CMK (cell line): ENCODE data around the gene SECTM1.

ENCODE experiments used
- DNase-seq: peaks from one replicate; pipeline ENCODE4 v3.0.0-alpha.2; 2010; ENCODE audit warnings: low read depth

SECTM1 gene

DNA sequence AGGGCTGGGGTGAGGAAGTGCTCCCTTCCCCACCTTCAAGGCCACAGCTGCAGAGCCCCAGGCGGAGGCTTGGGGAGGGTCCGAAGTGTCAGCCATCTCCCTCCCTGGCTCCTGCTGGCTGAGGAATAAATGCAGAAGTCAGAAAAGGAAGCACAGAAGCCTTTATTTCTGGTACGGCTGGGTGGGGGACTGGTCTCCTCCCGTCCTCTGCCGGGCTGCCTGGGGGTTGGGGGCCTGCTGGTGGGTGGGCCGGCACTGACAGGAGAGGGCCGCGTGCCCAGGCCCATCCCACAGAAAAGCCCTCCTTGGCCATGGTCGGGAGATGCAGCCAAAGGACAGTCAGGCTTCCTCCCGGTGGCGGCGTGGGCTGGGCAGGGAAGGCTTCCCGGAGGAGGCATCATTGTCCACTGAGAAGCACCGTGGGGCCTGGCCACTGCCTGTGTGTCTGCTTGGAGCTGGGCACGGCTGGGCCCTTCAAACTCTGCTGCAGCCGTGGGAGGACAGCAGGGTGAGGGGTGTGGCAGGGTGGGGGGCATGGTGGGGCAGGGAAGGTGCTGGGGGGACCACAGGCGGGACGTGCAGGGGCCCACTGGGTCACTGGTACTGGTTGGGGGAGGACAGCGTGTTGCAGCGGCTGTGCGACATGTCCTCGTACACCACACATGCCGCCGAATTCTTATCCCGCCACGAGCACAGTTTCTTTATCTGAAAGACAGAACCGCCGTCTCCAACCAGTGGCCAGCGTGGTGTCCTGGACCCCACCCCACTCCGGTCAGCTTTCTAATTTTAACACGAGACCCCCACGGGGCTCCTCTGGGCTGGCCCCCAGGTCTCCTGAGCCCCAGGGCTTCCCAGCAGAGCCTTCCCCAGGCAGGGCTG lies 18.6 kb downstream of the SECTM1 start:
- no peak for DNase-seq

DNA sequence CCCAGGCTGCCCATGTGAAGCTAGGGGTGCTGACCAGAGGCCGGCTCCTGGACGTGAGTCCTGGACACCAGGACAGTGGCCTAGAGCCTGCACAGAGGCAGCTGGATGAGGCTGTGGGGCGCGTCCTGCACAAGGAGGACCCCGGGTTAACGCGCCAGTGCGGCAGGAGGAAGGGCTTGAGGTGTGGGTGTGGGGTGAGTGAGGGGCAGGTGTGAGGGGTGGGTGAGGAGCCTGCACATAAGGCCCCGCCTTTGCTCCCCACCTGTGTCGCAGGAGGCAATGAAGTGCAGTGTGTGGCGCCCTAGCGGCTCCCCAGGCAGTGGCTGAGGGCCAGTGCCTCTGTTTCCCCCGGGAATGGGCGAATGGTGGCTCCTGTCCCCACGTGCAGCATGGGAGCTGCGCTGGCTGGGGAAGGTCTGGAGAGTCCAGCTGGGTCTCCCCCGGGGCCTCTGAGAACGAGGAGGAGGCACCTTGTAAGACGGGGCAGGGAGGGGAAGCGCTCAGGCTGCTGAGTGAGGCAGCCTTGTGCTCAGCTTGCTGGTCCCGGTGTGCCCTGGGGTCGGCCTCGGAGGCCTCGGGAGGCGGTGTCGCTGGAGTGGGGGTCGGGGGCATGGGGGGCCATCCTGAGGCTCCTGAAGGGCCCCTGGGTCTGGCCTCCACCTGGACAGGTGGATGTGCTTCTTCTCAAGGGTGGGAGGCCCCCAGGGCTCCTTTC lies 19.4 kb downstream of the SECTM1 start:
- DNase-seq = no peak

DNA sequence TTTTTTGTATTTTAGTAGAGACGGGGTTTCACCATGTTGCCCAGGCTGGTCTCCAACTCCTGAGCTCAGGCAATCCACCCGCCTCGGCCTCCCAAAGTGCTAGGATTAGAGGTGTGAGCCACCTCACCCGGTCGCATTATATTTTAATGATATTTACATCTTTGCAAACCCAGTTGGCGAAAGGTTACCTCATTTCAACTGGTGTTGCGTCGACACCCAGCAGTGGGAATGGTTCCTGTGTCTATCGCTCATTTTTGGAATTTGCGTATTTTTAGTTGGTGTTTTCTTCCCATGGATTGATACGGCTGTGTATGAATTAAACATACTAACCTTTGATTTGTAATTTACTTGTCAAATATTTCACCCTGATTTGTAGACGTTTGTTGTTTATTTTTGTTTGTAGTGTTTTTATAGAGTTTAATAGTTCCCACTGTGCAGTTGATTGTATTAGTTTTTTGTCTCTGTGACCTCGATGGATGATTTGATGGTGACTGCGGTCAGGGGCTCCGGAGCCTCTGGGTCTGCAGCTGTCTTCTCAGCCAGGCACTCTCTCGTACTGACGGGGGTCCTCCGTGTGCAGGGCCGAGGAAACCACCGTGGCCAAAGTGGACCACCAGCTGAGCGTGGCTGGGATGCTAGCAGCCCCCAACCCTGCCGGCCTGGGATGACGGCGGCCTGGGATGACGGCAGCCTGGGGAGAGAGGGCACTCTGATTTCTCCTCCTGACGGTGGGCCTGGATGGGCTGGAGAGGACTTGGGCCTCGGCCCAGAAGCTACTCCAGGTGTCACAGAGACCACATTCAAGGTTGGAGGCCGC lies 20.2 kb downstream of the SECTM1 start:
- DNase-seq = no peak

- no peak for DNase-seq
Measured at GRCh38 chr17:82311971-82312370, 21.6 kb downstream of the SECTM1 start.

DNA sequence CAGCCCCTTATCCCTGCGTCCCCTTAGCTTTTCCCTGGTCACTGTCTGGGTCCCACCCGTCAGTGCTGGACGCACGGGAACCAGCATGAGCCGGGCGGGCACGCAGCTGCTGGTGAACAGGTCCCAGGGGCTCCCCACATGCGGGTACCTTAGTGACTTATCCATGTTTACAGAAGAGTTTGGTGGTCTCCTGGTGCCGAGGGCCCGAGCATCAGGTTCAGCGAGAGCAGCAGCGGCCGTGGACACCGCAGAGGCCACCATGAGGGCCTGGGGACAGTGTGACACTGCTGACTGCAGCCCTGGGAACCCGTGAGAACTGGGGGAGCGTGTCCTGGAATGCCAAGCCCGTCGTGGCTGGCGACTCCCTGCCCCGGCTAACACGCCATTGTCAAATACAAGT lies 22.7 kb downstream of the SECTM1 start:
- DNase-seq = no peak

- DNase-seq = no peak
Measured at GRCh38 chr17:82309656-82310570, 23.7 kb downstream of the SECTM1 start.

DNA sequence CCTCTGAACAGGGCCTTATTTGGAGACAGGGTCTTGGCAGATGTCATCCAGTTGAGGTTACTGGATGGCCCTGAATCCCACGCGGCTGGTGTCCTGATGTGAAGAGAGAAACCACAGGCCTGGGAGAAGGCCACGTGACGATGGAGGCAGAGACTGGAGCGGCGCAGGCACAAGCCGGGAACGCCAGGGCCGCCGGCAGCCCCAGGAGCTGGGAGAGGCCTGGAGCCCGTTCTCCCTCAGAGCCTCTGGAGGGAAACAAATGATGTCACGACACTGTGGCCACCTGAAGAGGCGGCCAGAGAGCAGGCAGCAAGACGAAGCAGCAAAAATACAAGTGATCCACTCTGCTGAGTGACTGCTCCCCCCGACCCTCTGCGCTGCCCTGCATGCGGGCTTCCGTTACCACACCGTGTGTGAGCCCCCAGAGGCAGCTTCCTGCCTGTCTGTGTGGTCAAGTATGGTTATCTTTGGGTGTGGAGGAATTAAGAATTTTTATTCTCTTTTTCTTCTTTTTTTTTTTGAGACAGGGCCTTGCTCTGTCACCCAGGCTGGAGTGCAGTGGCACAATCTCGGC lies 27.8 kb downstream of the SECTM1 start:
- DNase-seq = peak; percentile 75

DNA sequence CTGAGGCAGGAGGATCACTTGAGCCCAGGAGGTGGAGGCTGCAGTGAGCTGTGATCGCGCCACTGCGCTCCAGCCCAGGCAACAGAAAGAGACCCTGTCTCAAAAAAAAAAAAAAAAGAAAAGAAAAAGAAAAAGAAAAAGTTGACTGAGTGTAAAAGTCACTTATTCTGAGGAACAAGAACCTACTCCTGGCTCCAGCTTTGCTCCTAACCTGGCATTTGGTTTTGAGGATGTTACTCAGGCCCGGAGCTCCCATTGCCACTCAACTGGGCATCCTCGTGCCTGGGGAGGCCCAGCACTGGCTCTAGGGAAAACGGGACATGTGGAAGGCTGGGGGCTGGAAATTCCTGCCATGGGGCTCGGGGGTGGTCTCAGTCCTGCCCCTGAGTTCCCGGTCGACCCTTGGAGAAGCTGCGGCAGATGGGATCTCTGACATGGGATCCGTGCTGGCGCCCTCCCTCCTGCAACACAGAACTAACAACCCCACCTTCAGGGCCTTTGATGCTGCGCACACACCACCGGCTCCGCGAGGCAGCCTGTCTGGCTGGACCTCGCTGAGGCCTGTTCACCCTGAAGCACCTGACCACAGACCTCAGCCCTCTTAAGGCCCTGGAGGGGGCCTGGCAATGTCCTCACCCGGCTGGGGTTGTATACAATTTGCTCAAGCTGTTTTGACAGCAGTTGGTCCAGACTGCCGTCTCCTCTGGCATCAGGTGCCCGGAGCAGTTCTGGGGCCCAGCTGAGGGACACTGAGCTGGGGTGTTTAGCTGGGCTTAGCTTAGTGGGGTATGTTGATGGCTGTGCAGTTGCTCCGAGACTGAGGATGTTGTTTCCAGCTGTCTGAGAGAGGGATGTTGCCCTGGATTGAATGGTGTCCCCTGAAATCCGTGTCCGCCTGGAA lies 28.5 kb downstream of the SECTM1 start:
- no peak for DNase-seq

GRCh38 chr17:82303944-82304808 lies 29.4 kb downstream of the SECTM1 start:
- DNase-seq = no peak

DNA sequence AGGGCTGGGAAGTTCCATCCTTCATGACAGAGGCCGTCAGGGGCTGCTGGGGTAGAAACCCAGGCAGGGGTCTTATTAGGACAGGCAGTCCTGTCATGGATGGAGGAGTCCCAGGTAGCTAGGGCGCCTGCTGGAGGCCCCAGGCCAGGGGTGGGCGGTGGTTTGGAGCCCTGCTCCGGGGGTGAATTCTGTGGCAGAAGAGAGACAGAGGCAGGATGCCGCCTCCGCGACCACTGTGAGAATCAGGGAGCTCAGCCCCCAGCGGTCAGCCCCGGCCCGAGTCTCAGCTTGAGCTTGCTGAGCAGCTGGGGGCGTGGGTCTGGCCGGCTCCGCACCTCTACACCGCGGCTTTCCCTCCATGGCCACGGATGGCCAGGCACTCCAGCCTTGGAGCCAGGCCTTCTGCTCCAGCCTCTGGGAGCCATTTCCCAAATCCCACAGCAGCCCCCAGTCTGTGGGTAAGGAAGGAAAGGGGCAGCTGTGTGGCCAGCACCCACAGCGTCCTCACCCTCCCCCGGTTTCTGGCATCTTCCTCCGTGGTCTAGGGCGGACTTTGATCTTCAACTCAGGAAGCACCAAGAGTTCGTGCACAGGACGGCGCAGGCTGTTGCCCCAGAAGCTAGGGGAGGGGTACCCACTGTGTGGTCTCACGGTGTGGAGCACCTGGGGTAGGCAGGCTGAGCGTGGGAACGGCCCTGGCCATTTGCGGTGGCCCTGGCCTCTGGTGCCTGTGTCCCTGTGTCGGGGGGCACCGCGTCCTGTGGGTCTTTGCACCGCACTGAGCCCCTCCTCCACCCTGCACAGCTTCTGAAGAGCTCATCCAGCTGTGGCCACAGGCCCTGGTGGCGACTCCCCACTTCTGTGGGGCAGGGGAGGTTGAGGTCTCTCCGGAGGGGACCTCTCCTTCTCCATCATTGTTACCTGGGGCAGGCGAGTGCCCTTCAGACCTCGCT lies 30.3 kb downstream of the SECTM1 start:
- DNase-seq = no peak

DNA sequence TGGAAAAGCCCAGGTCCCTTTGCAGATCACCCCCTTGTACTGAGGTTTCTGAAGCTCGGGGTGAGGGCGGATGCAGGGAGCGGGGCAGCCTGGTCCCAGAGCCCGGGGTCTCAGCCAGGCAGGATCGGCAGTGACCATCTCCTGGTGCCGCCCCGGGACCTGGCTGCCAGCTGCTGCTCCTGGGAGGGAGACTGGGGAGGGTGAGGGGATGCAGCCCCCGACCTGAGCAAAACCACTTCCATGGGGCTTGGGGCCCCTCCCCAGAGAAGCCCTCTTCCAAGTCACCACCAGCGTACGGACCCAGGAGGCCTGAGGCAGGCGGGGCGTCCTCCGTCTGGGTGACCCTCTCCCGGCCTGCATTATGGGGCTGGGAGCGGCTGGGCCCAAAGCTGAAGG lies 31.0 kb downstream of the SECTM1 start:
- no peak for DNase-seq

DNA sequence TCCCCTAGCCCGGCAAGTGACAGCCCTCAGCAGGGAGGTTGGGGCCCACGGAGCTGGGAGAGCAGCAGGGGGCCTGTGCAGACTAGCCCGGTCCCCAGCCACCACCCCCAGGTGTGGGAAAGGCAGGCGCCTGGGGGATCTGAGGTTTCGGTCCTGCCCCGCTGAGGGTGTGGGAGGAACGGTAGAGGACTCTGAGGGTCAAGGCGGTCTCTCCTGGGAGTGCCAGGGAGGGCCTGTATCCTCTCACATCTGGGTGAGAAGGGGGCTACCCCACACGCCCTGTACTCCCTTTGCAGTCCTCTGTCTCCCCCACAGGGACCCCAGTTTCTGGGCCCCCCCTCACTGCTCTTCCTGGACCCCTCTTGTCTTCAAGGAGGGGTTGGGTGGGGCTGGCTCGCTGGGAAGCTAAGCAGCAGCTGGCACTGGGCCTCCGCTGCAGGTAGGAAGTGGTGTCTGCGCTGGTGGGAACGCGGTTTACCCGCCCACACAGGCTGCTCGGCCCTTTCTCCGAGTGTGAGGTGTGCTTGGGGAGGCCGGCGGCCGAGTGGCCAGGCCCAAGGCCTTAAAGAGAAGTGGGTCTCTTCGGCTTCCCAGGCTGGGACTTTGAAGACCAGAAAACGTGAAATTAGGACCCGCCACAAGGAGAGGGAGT lies 31.5 kb downstream of the SECTM1 start:
- no peak for DNase-seq

DNA sequence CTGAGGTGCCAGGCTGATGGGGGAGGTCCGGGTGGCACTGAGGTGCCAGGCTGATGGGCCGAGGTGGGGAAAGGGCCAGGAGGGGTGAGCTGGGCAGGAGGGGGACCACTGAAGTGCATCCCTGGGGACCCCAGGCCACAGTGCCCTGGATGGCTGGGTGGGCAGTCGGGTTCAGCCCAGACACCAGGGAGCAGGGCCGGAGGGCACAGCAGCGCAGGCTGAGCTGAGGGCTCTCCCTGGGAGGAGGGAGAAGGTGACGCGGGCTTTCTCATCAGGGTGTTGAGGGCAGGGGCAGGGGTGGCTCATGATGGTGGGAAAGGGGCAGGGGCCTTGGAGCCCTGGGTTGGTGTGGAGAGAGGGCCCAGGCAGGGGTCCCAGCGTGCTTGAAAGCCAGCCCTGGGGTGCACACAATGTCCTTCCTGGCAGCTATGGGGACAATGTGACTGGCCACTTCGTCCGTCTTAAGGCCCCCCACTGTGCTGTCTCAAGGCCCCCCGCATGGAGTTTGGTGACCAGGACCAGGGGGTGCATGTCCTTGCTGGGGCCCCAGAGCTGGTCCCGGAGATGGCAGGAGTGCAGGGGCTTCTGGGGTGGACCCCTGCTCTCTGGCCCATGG lies 32.2 kb downstream of the SECTM1 start:
- no peak for DNase-seq

- DNase-seq = no peak
Measured at GRCh38 chr17:82300707-82301270, 32.8 kb downstream of the SECTM1 start.

- no peak for DNase-seq
Measured at GRCh38 chr17:82300228-82300627, 33.3 kb downstream of the SECTM1 start.

- no peak for DNase-seq
Measured at GRCh38 chr17:82299452-82299851, 34.1 kb downstream of the SECTM1 start.
